HepG2 (cell line): Measurements from ENCODE around the gene LSM14B. TPM values are rescaled to one million over a fixed set of nuclear protein-coding genes. Genes with fewer than 3 reads are reported as not detected.
A peak's percentile ranks its signal among the peaks of the same experiment; 100 is the strongest.

Experiments
- HNF1A ChIP-seq, 2 experiments: sonication (generic) in 1 of 2; formaldehyde crosslinking in 1 of 2; IDR thresholded peaks; 2 replicates each; pipeline versions ENCODE4 v1.4.0 to v1.6.1; 2016 to 2020; ENCODE audit warnings: borderline replicate concordance in 1 of 2, low read depth in 1 of 2, mild to moderate bottlenecking in 1 of 2, missing genetic modification reagents in 1 of 2
- HOMEZ ChIP-seq: IDR thresholded peaks from 2 replicates; pipeline ENCODE4 v1.6.1; 2016; ENCODE audit warnings: low read depth
- IRF2 ChIP-seq: IDR thresholded peaks from 2 replicates; pipeline ENCODE4 v1.6.1; 2018; ENCODE audit warnings: missing genetic modification reagents, missing compliant biosample characterization
- MIER2 ChIP-seq: IDR thresholded peaks from 2 replicates; pipeline ENCODE4 v1.6.1; 2016; ENCODE audit warnings: missing biosample characterization, missing genetic modification reagents
- RARA ChIP-seq: IDR thresholded peaks from 2 replicates; pipeline ENCODE4 v1.6.1; 2016; ENCODE audit warnings: missing genetic modification reagents, missing compliant biosample characterization
- RXRB ChIP-seq: IDR thresholded peaks from 2 replicates; pipeline ENCODE4 v1.6.1; 2016; ENCODE audit warnings: borderline replicate concordance, missing genetic modification reagents, missing compliant biosample characterization
- SMAD9 ChIP-seq: sonication (generic); formaldehyde crosslinking; IDR thresholded peaks from 2 replicates; pipeline ENCODE4 v1.5.1; 2020; ENCODE audit warnings: mild to moderate bottlenecking, missing genetic modification reagents
- SNRNP70 ChIP-seq: fragments of 200-400 bp; formaldehyde crosslinking; IDR thresholded peaks from 2 replicates; pipeline ENCODE4 v1.6.1; 2017; ENCODE audit warnings: mild to moderate bottlenecking, low read depth, low read length, moderate library complexity
- SOX13 ChIP-seq, 3 experiments: fragments of 450-650 bp in 1 of 3; sonication (generic) in 1 of 3; formaldehyde crosslinking in 1 of 3; IDR thresholded peaks in 2 of 3; conservative IDR thresholded peaks in 1 of 3; 2 replicates each; pipeline versions ENCODE4 v1.5.0 to v1.6.1; 2016 to 2020; ENCODE audit warnings: antibody characterized with exemption in 1 of 3, mild to moderate bottlenecking in 1 of 3, missing compliant biosample characterization in 1 of 3, missing genetic modification reagents in 1 of 3, moderate library complexity in 1 of 3
- SRSF9 ChIP-seq: fragments of 200-400 bp; formaldehyde crosslinking; IDR thresholded peaks from 2 replicates; pipeline ENCODE4 v1.6.1; 2018; ENCODE audit warnings: borderline replicate concordance, mild to moderate bottlenecking, low read depth, low read length; ENCODE audit not compliant: insufficient read depth, poor library complexity, severe bottlenecking
- THAP9 ChIP-seq: sonication (generic); formaldehyde crosslinking; IDR thresholded peaks from 2 replicates; pipeline ENCODE4; 2020; ENCODE audit warnings: missing genetic modification reagents, mild to moderate bottlenecking, borderline replicate concordance
- UBTF ChIP-seq: sonication (generic); formaldehyde crosslinking; IDR thresholded peaks from 2 replicates; pipeline ENCODE4 v1.4.0; 2020; ENCODE audit warnings: mild to moderate bottlenecking, missing genetic modification reagents
- ZNF225 ChIP-seq: sonication (generic); formaldehyde crosslinking; IDR thresholded peaks from 2 replicates; pipeline ENCODE4 v1.4.0; 2020; ENCODE audit warnings: mild to moderate bottlenecking, missing genetic modification reagents
- ZNF260 ChIP-seq: sonication (generic); formaldehyde crosslinking; IDR thresholded peaks from 2 replicates; pipeline ENCODE4 v1.4.0; 2020; ENCODE audit warnings: missing genetic modification reagents, low read depth, mild to moderate bottlenecking, borderline replicate concordance
- ZNF567 ChIP-seq: sonication (generic); formaldehyde crosslinking; IDR thresholded peaks from 2 replicates; pipeline ENCODE4 v1.8.1; 2023; ENCODE audit warnings: mild to moderate bottlenecking, missing genetic modification reagents, borderline replicate concordance
- polyA plus RNA-seq, 8 experiments: library from polyadenylated mRNA; depleted of rRNA in 3 of 8; stranded (reverse) in 7 of 8; unstranded in 1 of 8; fragments of >200 nt; fragmentation: Illumina TruSeq in 4 of 8; extraction: Trizol in 4 of 8; gene quantifications; 2 replicates each; pipeline versions ENCODE4 v1.2.1 to v1.2.3, GENCODE V29; 2011 to 2016; ENCODE audit warnings: low read depth in 4 of 8, missing spikeins in 1 of 8, mixed read lengths in 1 of 8; ENCODE audit not compliant: insufficient read depth in 1 of 8
- total RNA-seq, 5 experiments: library from RNA; depleted of rRNA; stranded (reverse); fragments of >200 nt; fragmentation: Illumina TruSeq; extraction: Trizol; gene quantifications; 2 replicates each; pipeline ENCODE4 v1.2.3, GENCODE V29; 2016; ENCODE audit warnings: low read depth in 1 of 5

The LSM14B gene
- total and polyA plus RNA-seq, 2 of the 13 experiments (the other 11 are each of a cell fraction or from before 2014, with no cell fraction given): 43.3 to 79.2 TPM

- TF ChIP-seq HNF1A (IDR thresholded peaks at IDR 0.05; ENCODE audit: low read depth) (no peak), HNF1A (CRISPR knock-in tag; IDR thresholded peaks at IDR 0.05; ENCODE audit: borderline replicate concordance) (no peak), MIER2 (CRISPR knock-in tag) (0 out of 2 replicates have a peak, but pooled peaks have one; percentile 30), IRF2 (CRISPR knock-in tag) (0 out of 2 replicates have a peak, but pooled peaks have one; percentile 46), ZNF260 (CRISPR knock-in tag) (0 out of 2 replicates have a peak, but pooled peaks have one; percentile 42), SRSF9 (no peak), THAP9 (no peak; the same call in 1 of the 2 replicates), HOMEZ (CRISPR knock-in tag) (no peak), SNRNP70 (no peak), RARA (CRISPR knock-in tag) (peak; percentile 47; the same call in 1 of the 2 replicates), RXRB (no peak), SOX13 (IDR thresholded peaks at IDR 0.05) (no peak), SOX13 (CRISPR knock-in tag; conservative IDR thresholded peaks at IDR 0.05 in 1 of 2, IDR thresholded peaks at IDR 0.05 in 1 of 2) (0 out of 4 replicates have a peak, but pooled peaks of 1 of the 2 experiments have one; percentile 32), SMAD9 (CRISPR knock-in tag) (no peak), UBTF (CRISPR knock-in tag) (peak; percentile 34), ZNF225 (CRISPR knock-in tag) (no peak; the same call in 1 of the 2 replicates), ZNF567 (CRISPR knock-in tag) (0 out of 2 replicates have a peak, but pooled peaks have one; percentile 24)
Observed at GRCh38 chr20:62141397-62142251, 19.3 kb downstream of the LSM14B start (continued).
